Left renal cortex interstitium (tissue), 4 donors: ENCODE measurements around the gene NAXD. TPM values are rescaled to one million over a fixed set of nuclear protein-coding genes. Genes with fewer than 3 reads are reported as not detected.
"Not testable (repeated sequence)": the region's sequence is repeated elsewhere in the genome, so short reads cannot be mapped to it uniquely, and the experiment has no call there.

ENCODE experiments used
- DNase-seq, 4 donors: peaks; one replicate each; pipeline ENCODE4 v3.0.0-alpha.2; 2013; ENCODE audit warnings: low read depth in 4 of 4, low spot score in 2 of 4, missing footprints in 1 of 4
- polyA plus RNA-seq, 4 donors: library from polyadenylated mRNA; unstranded; fragments of 120-200 nt; gene quantifications; one replicate each; pipeline ENCODE4 v1.2.1, GENCODE V29; 2013; ENCODE audit not compliant: insufficient read length in 4 of 4

NAXD gene
- polyA plus RNA-seq, 4 donors: 42.0 to 48.5 (median 46.2) TPM

- peak in 1 of 4 donors; percentile 52 for DNase-seq
Measured at GRCh38 chr13:110593430-110594130, 21.8 kb upstream of the NAXD start.

- no peak for DNase-seq
Measured at GRCh38 chr13:110597041-110597689, 18.2 kb upstream of the NAXD start.

DNA sequence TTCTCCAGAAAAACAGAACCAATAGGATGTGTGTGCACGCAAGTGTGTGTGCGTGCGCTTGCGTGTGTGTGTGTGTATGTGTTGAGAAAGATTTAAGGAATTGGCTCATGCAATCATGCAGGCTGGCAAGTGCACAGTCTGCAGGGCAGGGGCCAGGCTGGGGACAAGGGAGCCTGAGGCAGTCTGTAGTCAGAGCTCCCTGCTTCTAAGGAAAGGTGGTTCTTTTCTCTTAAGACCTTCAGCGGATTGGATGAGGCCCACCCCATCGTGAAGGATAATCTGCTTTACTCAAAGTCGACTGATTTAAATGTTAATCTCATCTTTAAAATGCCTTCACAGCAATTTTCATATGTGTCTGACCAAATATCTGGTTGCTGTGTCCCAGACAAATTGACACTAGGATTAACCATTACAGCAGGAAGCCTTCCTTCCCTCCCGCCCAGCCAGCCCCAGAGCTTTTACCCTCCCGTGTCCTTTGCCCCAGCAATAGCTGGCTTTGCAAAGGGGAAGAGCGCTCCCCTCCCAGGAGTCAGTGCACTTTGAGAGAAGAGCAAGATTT, 15.0 kb upstream of the NAXD start:
- DNase-seq: no peak

DNA sequence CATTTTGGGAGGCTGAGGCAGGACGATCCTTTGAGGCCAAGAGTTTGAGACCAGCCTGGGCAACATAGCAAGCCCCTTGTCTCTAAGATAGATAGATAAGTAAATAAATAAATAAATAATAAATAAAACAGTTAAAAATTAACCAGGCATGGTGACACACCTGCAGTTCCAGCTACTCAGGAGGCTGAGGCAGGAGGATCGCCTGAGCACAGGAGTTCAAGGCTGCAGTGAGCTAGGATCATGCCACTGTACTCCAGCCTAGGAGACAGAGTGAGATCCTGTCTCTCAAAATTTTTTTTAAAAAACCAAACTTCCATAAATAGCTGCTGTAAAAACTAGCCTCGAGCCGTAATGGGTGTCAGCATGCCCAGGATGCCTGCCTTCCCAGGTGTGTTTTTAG, 14.4 kb upstream of the NAXD start:
- DNase-seq: no peak

DNA sequence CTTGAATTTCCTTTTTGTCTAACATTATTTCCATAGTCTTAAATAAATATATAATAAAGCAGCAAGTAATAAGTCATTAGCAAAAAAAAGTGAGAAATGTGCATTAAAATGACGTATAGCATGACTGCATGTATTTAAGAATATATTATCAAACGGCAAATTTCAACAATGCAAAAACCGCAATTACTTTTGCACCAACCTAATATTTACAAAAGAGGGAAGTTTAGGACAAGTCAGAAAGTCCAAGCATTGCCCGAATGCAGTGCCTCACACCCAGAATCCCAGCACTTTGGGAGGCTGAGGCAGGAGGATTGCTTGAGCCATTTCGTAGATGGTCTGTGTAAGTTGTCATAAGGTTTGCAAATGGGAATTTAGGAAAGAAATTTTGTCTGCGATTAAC, 10.2 kb upstream of the NAXD start:
- DNase-seq: no peak

- not testable (repeated sequence) for DNase-seq
Measured at GRCh38 chr13:110606281-110606680, 9.1 kb upstream of the NAXD start.

GRCh38 chr13:110607675-110608224, 7.6 kb upstream of the NAXD start:
- no peak for DNase-seq

DNA sequence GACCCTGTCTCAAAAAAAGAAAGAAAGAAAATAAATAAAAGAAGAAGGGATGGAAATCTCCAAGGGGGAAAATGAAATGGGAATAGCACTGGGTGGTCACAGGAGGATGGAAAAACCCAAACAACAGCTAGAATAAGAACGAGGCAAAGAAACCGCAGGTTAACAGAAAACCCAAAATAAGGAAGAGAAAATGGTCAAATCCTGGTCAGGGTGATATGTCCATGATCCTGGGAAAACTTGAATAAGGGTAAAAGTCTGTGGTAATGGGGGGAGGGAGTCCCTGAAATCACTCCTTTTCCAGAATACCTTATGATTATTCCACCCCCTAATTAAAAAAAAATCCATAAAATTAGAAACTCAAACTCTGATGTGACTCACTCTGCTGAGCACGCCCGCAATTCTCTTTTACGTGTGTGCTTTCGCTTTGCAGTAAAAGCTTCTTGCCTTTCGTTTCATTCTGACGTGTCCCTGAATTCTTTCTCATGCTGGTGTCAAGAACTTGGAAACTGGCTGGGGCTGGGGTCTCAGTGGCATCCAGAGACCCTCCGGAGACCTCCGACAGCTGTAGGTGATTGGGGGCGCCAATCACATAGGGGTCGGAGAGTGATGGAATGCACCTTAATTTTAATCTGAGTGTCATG, 4.3 kb upstream of the NAXD start:
- DNase-seq: no peak

- no peak for DNase-seq
Measured at GRCh38 chr13:110615005-110615321, 382 bp upstream of the NAXD start.

- DNase-seq: no peak
Measured at GRCh38 chr13:110616103-110617101, 1.1 kb downstream of the NAXD start.

DNA sequence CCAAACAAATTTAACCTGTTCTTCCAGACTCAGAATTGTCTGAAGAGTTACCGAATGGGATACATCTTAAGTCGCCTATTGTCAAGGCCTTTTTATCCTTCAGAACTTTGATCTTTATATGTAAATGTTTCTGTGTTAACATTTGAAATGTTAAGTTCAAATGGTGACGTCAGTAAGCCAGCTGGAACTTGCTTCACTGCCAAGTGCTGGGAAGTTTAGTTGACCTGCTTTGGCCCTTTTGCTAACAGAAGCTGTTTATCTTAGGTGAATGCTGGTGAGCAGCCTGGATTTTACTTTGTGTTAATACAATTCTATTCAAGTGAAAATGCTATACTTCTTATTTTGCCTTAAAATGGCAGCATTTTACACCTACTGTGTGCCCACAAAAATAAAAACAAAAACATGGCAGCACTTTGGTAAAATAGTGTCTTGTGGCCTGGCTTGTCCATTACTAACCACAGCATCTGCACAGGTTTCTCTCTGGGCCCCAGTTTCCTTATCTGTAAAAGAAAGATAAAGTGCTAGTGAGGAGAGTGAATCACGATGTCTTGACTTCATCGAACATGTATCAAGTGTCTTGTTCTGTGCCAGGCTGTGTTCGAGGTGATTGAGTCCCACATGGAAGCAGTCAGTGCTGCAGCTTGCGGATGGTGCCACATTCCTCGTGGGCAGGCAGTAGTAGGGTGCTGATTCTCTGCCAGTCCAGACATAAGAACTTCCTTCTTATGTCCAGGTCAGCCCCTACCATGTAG, 2.2 kb downstream of the NAXD start:
- no peak for DNase-seq

GRCh38 chr13:110618167-110618566, 2.8 kb downstream of the NAXD start:
- no peak for DNase-seq

DNA sequence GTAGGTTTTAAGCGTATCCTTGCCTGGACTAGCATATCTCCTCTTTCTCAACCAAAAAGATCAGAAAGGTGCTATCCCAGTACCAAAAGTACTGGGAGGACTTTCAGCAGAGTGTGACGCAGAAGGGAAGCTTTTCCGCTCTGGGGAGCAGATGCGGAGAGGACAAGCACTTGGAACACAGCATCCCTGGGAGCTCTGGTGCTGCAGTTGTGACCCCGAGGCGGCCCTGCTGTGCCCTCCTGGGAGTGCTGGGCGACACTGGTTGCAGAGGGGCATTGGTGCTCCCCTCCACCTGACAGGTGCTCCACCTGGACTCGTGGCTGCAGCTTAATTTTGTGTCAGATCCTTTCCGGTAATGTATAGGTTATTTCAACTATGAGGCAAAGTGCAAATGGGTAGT, 3.4 kb downstream of the NAXD start:
- DNase-seq: no peak

- DNase-seq: no peak
Measured at GRCh38 chr13:110620596-110620995, 5.3 kb downstream of the NAXD start.

DNA sequence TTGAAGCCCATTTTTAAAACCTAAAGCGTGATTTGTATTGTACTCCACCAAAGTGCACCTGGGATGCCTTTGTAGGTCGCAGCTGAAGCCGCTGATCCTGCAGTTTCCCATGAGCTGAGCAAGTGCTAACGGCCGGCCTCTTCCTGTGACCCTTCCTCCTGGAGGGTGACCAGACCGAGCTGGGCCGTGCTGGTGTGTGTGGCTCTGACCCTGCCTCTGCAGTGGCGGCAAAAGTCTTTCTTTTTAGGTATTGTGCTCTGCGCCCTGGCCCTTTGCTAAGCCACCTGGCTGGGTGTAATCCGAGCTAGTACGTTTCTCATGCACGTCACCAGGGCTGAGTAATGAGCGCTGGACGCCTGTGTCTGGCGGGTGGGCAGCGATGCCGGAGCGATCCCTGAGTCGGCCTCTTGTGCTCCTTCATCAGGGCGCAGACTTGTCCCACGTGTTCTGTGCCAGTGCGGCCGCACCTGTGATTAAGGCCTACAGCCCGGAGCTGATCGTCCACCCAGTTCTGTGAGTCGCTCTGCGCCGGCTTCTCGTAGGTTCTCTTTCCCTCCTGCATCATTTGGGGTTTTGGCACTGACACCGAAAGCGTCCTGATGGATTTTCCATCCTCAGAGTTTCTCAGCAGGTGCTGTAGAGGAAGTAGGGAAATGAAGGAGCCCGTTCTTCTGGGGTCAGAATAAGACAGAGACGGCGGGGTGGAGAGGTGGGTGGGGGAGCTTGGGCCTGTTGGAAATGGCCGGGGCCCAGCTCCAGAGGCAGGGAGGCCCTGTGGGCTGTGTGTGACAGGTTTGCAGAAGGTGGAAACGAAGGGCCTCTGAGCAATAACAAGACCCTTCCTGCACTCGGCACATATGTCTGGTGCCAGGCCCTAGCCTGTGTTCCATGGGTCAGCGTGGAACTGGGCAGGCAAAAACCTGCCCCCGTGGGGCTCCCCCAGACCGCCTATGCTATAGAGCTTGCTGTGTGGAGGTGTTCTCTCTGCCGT, 9.7 kb downstream of the NAXD start:
- DNase-seq: no peak

GRCh38 chr13:110625771-110626321, 10.5 kb downstream of the NAXD start:
- no peak for DNase-seq

GRCh38 chr13:110626521-110626920, 11.2 kb downstream of the NAXD start:
- DNase-seq: no peak

DNA sequence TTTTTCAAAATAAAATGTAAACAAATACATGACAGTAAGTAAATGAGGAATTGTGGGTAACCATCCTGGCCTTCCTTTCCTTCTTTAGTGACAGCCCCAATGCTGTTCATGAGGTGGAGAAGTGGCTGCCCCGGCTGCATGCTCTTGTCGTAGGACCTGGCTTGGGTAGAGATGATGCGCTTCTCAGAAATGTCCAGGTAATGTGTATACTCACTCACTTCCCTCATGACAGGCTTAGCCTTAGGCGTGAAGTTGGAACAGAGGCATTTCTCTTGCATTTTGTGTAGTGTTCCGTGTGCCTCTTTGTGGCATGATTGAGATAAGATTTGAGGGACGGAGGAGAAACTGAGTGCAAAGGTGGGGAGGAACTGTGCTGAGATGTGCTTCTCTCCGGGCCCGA, 12.0 kb downstream of the NAXD start:
- no peak for DNase-seq
